ENCODE data around the gene RPS3.

GRCh38 chr11:75433443-75433842, 34.1 kb downstream of the RPS3 start:
- TF ChIP-seq, protein P1, sequence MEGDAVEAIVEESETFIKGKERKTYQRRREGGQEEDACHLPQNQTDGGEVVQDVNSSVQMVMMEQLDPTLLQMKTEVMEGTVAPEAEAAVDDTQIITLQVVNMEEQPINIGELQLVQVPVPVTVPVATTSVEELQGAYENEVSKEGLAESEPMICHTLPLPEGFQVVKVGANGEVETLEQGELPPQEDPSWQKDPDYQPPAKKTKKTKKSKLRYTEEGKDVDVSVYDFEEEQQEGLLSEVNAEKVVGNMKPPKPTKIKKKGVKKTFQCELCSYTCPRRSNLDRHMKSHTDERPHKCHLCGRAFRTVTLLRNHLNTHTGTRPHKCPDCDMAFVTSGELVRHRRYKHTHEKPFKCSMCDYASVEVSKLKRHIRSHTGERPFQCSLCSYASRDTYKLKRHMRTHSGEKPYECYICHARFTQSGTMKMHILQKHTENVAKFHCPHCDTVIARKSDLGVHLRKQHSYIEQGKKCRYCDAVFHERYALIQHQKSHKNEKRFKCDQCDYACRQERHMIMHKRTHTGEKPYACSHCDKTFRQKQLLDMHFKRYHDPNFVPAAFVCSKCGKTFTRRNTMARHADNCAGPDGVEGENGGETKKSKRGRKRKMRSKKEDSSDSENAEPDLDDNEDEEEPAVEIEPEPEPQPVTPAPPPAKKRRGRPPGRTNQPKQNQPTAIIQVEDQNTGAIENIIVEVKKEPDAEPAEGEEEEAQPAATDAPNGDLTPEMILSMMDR (tag by site-specific recombination; IDR thresholded peaks at IDR 0.05), result no peak
- TF ChIP-seq ZNF274 (IDR thresholded peaks at IDR 0.05; ENCODE audit: low read length) (no peak), ZNF274 (tag by site-specific recombination; IDR thresholded peaks at IDR 0.05; ENCODE audit: borderline replicate concordance) (no peak), GLI4 (tag by site-specific recombination; IDR thresholded peaks at IDR 0.05) (no peak), ZNF174 (tag by site-specific recombination; IDR thresholded peaks at IDR 0.05) (no peak), ZNF76 (tag by site-specific recombination; IDR thresholded peaks at IDR 0.05; ENCODE audit: borderline replicate concordance, low read depth) (no peak), ZNF121 (tag by site-specific recombination; IDR thresholded peaks at IDR 0.05) (no peak), ZNF658 (tag by site-specific recombination; IDR thresholded peaks at IDR 0.05) (no peak), ZBTB49 (tag by site-specific recombination; IDR thresholded peaks at IDR 0.05; ENCODE audit: low read depth) (no peak), ZNF792 (tag by site-specific recombination; IDR thresholded peaks at IDR 0.05) (no peak), ZNF146 (tag by site-specific recombination; IDR thresholded peaks at IDR 0.05) (no peak), KLF16 (tag by site-specific recombination; IDR thresholded peaks at IDR 0.05) (no peak), BCL11A (tag by site-specific recombination; IDR thresholded peaks at IDR 0.05; ENCODE audit: low read depth) (no peak)

Measured in HEK293 (cell line).